Fibroblast of villous mesenchyme (primary cell): ENCODE data around the gene ZNF324B. TPM values are rescaled to one million over a fixed set of nuclear protein-coding genes. Genes with fewer than 3 reads are reported as not detected.

Experiments used
- DNase-seq: peaks from one replicate; pipeline ENCODE4 v3.0.0-alpha.2; 2010; ENCODE audit warnings: low read depth
- H3K4me3 ChIP-seq: 2 replicates; pipeline ENCODE4 v1.5.1; 2011; ENCODE audit warnings: low read depth, mild to moderate bottlenecking, low read length
- total RNA-seq: library from RNA; depleted of rRNA; stranded (reverse); fragments of >200 nt; gene quantifications from 2 replicates; pipeline ENCODE4 v1.2.3, GENCODE V29; 2012
- TF ChIP-seq, protein P1 (sequence below): IDR thresholded peaks from 2 replicates; pipeline ENCODE4 v1.5.1; 2012; ENCODE audit warnings: low read depth, mild to moderate bottlenecking, low read length; ENCODE audit not compliant: insufficient read depth

ZNF324B gene
- total RNA-seq, 1 donor, result 10.4 TPM

DNA sequence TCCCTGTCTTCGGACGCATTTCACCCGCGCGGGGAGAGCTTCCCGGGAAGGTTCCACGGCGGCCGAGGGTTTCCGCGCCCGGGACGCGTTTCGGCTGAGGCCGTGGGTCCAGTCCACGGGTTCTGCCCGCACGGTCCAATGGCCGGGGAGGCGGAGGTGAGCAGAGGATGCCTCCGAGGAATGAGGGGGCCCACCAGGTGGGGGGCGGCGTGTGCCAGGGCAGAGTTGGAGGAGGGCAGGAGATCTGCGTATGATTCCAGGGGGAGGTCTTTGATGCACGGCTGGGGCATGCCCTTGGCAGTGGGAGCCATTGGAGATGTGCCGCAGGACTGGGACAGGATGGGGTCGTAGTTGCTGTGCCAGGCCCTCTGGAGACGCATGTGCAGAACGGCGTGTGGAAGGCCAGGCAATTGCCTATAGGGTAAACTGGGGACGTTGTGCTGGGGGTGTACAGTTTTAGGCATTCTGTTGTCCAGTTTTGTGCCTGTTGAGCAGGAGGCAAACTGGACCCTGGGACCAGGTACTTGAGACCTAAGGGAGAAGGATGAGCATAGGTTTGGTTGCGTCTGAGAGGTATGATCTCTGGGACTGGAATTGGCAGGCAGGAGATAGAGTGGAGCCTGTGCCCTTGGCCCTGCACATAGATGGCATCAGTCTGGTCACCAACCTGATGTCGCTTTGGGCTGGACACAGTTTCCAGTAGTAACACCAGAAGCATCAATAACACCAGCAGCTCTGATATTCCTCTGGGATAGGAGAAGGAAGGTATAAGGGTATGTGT lies 42.2 kb upstream of the ZNF324B start:
- no peak for DNase-seq
- H3K4me3 ChIP-seq, result peak overlapping the region; percentile 93
- TF ChIP-seq, protein P1, sequence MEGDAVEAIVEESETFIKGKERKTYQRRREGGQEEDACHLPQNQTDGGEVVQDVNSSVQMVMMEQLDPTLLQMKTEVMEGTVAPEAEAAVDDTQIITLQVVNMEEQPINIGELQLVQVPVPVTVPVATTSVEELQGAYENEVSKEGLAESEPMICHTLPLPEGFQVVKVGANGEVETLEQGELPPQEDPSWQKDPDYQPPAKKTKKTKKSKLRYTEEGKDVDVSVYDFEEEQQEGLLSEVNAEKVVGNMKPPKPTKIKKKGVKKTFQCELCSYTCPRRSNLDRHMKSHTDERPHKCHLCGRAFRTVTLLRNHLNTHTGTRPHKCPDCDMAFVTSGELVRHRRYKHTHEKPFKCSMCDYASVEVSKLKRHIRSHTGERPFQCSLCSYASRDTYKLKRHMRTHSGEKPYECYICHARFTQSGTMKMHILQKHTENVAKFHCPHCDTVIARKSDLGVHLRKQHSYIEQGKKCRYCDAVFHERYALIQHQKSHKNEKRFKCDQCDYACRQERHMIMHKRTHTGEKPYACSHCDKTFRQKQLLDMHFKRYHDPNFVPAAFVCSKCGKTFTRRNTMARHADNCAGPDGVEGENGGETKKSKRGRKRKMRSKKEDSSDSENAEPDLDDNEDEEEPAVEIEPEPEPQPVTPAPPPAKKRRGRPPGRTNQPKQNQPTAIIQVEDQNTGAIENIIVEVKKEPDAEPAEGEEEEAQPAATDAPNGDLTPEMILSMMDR, result no peak

DNA sequence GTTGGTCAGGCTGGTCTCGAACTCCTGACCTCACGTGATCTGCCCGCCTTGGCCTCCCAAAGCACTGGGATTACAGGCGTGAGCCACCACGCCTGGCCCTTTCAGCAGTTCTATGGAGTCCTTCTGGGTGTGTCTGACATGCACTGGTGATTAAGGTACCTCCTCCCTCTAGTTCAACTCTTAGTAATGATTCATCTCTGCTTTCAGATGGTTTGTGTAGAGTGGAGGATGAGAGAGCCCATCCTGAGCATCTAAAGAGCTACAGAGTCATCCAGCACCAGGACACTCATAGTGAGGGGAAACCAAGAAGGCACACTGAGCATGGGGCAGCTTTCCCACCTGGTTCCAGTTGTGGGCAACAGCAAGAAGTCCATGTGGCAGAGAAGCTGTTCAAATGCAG lies 34.8 kb upstream of the ZNF324B start:
- DNase-seq, result no peak
- H3K4me3 ChIP-seq, result no peak overlapping the region
- TF ChIP-seq, protein P1, result no peak

DNA sequence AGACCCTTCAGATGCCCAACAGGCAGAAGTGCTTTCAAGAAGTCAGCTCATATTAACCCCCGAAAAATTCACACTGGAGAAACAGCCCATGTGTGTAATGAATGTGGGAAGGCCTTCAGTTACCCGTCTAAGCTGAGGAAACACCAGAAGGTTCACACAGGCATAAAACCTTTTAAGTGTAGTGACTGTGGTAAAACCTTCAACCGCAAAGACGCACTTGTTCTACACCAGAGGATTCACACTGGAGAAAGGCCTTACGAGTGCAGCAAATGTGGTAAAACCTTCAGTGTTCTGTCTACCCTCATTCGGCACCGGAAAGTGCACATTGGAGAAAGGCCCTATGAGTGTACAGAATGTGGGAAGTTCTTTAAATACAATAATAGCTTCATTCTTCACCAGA lies 34.4 kb upstream of the ZNF324B start:
- H3K4me3 ChIP-seq, result no peak overlapping the region
- TF ChIP-seq, protein P1, result no peak
- DNase-seq, result no peak

DNA sequence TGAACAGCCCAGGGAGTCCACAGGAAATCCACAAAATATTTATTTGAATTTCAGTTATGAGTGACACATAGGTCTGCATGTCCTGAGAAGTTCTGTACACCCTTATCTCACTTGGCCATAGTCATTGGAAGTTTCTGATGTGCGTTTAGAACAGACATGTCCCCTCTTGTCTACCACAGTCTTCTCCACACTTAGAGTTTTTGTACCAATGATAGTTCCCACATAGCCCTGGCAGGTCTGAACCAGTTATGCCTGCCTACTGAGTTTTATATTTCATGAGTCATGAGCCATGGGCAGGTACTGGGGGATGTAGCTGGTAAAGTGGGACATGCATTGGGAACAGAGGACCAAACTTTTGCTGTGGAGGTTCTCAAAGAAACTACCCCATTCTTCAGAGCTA lies 22.8 kb upstream of the ZNF324B start:
- no peak overlapping the region for H3K4me3 ChIP-seq
- no peak for DNase-seq
- TF ChIP-seq, protein P1, result no peak

DNA sequence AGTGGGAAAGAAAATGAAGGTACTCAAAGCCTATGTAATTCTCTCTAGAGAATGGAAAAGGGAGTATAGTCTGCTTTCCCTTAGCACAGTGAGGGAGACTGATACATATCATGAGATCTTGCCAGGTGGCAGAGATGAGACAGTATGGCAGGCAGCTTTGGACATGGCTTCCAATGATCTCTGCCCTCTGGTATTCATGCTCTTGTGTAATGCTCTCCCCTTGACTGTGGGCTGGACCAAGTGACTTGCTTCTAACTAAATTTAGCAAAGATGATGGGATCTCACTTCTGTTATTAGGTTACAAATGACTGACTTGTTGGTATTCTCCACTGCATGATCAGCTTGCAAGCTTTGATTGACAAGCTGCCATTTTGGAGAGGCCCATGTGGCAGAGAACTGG lies 21.7 kb upstream of the ZNF324B start:
- no peak overlapping the region for H3K4me3 ChIP-seq
- TF ChIP-seq, protein P1, result no peak
- no peak for DNase-seq

DNA sequence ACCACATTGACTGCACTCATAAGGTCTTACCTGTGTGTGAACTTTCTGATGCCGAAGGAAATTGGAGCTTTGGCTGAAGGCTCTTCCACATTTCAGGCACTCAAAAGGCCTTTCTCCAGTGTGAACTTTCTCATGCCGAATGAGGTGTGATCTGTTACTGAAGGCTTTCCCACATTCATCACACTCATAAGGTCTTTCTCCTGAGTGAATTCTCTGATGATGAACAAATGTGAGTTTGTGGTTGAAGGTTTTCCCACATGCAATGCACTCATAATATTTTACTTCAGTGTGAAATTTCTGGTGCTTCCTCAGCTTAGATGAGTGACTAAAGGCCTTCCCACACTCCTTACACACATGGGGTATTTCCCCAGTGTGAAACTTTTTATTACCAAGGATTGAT lies 17.2 kb upstream of the ZNF324B start:
- peak; percentile 17 for DNase-seq

More for the DNA sequence above, 17.2 kb upstream of the ZNF324B start:
- TF ChIP-seq, protein P1, result no peak
- H3K4me3 ChIP-seq, result no peak overlapping the region
